GM12872 (cell line): ENCODE results near the gene LCN6.

Experiments used
- TF ChIP-seq, protein P1 (sequence below): IDR thresholded peaks from 3 replicates; pipeline ENCODE4 v1.5.1; 2011; ENCODE audit warnings: low read depth, mild to moderate bottlenecking, low read length, moderate library complexity; ENCODE audit not compliant: insufficient read depth

LCN6 gene

GRCh38 chr9:136698635-136699246 lies 49.6 kb downstream of the LCN6 start:
- TF ChIP-seq, protein P1, sequence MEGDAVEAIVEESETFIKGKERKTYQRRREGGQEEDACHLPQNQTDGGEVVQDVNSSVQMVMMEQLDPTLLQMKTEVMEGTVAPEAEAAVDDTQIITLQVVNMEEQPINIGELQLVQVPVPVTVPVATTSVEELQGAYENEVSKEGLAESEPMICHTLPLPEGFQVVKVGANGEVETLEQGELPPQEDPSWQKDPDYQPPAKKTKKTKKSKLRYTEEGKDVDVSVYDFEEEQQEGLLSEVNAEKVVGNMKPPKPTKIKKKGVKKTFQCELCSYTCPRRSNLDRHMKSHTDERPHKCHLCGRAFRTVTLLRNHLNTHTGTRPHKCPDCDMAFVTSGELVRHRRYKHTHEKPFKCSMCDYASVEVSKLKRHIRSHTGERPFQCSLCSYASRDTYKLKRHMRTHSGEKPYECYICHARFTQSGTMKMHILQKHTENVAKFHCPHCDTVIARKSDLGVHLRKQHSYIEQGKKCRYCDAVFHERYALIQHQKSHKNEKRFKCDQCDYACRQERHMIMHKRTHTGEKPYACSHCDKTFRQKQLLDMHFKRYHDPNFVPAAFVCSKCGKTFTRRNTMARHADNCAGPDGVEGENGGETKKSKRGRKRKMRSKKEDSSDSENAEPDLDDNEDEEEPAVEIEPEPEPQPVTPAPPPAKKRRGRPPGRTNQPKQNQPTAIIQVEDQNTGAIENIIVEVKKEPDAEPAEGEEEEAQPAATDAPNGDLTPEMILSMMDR: no peak

- TF ChIP-seq, protein P1: no peak
These were observed 50.4 kb downstream of the LCN6 start for GRCh38 chr9:136697821-136698526.

- TF ChIP-seq, protein P1: no peak
These were observed 51.0 kb downstream of the LCN6 start for GRCh38 chr9:136697146-136697820.

- TF ChIP-seq, protein P1: no peak
These were observed 51.8 kb downstream of the LCN6 start for GRCh38 chr9:136696502-136696901.

- TF ChIP-seq, protein P1: no peak
These were observed 52.4 kb downstream of the LCN6 start for GRCh38 chr9:136695955-136696354.

DNA sequence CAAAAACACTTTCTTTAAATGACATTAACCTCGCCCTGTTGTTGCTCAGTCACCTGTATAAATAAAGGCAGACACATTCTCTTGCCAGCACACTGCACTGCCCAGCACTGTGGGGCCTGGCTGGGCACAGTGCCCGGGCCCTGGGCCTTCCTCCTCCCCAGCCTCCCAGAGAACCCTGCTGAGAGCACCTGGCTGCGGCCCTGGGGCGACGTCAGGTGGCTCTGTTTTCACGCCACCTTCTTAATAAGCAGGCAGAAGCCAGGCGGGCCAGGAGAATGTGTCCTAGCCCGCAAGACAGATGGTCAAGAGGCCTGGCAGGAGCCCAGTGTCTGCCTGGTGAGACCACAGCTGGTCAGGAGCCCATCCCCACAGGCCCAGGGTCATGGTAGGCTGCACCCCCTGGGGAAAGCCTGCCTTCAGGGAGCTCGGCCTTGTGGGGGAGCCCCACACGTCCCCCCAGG lies 52.9 kb downstream of the LCN6 start:
- TF ChIP-seq, protein P1: no peak

DNA sequence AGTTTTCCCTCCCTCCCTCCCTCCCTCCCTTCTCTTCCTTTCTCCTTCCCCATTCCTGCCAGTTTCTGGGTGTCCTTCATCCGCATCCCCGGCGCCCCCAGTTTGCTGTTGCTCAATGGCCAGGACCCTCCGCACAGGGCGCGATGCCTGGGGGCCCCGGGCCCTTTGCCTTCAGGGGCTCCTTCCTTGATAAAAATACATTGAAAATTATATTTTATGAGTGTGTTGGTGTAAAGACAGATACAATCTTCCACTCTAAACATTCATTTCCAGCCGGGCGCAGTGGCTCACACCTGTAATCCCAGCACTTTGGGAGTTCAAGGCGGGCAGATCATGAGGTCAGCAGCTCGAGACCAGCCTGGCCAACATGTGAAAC lies 53.5 kb downstream of the LCN6 start:
- TF ChIP-seq, protein P1: no peak
